Central memory CD8-positive, alpha-beta T cell (primary cell): ENCODE measurements around the gene TNFAIP8.

Source experiments
- ATAC-seq: fragments of 150-1000 bp; cut with Tn5 transposase; replicated peaks from 2 replicates; pipeline ENCODE4 v1.10.0; 2022; ENCODE audit warnings: mild to moderate bottlenecking, moderate FRiP score, moderate number of reproducible peaks; ENCODE audit not compliant: poor library complexity, severe bottlenecking; ENCODE audit errors: extremely low read depth
- DNase-seq, 2 donors: peaks; one replicate each; pipeline ENCODE4 v3.0.0; 2021; ENCODE audit warnings: low spot score in 2 of 2
- H3K27ac Mint-ChIP-seq: one replicate; pipeline ENCODE4 v1.8.0; 2022; ENCODE audit warnings: low read depth, mild to moderate bottlenecking, moderate library complexity, mixed read lengths
- H3K27me3 Mint-ChIP-seq: one replicate; pipeline ENCODE4 v1.8.0; 2022; ENCODE audit warnings: mixed read lengths
- H3K36me3 Mint-ChIP-seq: one replicate; pipeline ENCODE4 v1.8.0; 2022; ENCODE audit warnings: mild to moderate bottlenecking, moderate library complexity, mixed read lengths; ENCODE audit not compliant: insufficient read depth
- H3K4me1 Mint-ChIP-seq: one replicate; pipeline ENCODE4 v1.8.0; 2022; ENCODE audit warnings: mixed read lengths
- H3K4me3 Mint-ChIP-seq: one replicate; pipeline ENCODE4 v1.8.0; 2022; ENCODE audit warnings: mild to moderate bottlenecking, moderate library complexity, mixed read lengths
- H3K9me3 Mint-ChIP-seq: one replicate; pipeline ENCODE4 v1.8.0; 2022; ENCODE audit warnings: mixed read lengths

TNFAIP8 gene

DNA sequence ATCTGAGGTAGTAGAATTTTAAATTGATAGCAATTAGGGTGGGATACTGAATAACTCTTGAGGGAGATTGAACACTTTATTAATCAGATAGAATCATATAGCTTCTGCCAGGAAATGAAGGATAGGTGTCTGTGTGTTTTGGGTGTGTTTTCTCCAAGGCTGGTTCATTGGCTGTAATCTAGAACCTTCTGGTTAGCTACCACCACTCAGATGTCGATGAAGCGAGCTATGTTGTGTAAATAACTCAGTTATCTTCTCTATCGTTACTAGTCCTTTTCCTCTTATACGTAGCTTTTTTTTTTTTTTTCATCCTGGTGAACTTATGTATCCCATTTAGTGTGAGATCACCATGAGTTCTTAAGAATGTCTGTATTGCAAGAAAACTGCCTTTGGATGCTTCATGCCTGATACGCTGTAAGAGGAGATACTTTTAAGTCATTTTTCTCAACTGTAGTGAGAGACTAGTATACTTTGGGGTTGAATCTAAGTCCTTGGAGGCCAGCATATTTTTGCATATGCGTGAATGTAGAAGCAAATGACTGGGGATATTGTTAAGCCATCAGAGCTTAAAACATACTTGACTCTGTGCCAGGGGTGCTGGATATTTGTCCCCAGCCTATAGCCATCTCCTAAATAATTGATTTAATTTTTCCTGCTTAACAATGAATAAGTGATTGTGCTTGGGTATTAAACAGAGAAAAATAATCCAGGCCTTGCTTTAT is 2.1 kb downstream of the TNFAIP8 start:
- Mint-ChIP-seq H3K9me3 (no peaks in the 10 kb centered on the region), H3K4me1 (peaks cover 96% of the 10 kb centered on the region), H3K4me3 (peak overlapping the region; percentile 96), H3K27me3 (no peaks in the 10 kb centered on the region), H3K36me3 (peaks cover 9% of the 10 kb centered on the region), H3K27ac (peak overlapping the region; percentile 89)
- no peak for DNase-seq
- ATAC-seq, result peak; percentile 45

- ATAC-seq (no peak), DNase-seq (no peak)
- H3K36me3 Mint-ChIP-seq, result peaks cover 7% of the 10 kb centered on the region
- peaks cover 96% of the 10 kb centered on the region for H3K4me1 Mint-ChIP-seq
- H3K27me3 Mint-ChIP-seq, result no peaks in the 10 kb centered on the region
- H3K9me3 Mint-ChIP-seq, result no peaks in the 10 kb centered on the region
- peak overlapping the region; percentile 96 for H3K4me3 Mint-ChIP-seq
- H3K27ac Mint-ChIP-seq, result peak overlapping the region; percentile 89
These were observed 2.7 kb downstream of the TNFAIP8 start for GRCh38 chr5:119358530-119358900.

GRCh38 chr5:119358901-119359603 is 3.2 kb downstream of the TNFAIP8 start:
- no peaks in the 10 kb centered on the region for H3K9me3 Mint-ChIP-seq
- ATAC-seq (no peak), DNase-seq (no peak)
- peak overlapping the region; percentile 89 for H3K27ac Mint-ChIP-seq
- H3K4me1 Mint-ChIP-seq, result peaks cover 93% of the 10 kb centered on the region
- H3K27me3 Mint-ChIP-seq, result no peaks in the 10 kb centered on the region
- peak overlapping the region; percentile 96 for H3K4me3 Mint-ChIP-seq
- peaks cover 4% of the 10 kb centered on the region for H3K36me3 Mint-ChIP-seq

- Mint-ChIP-seq H3K36me3 (peaks cover 6% of the 10 kb centered on the region), H3K4me3 (peak overlapping the region; percentile 96), H3K4me1 (peaks cover 91% of the 10 kb centered on the region), H3K27me3 (no peaks in the 10 kb centered on the region), H3K9me3 (no peaks in the 10 kb centered on the region), H3K27ac (peak overlapping the region; percentile 89)
- no peak for DNase-seq
- ATAC-seq, result no peak
These were observed 4.1 kb downstream of the TNFAIP8 start for GRCh38 chr5:119359737-119360413.

DNA sequence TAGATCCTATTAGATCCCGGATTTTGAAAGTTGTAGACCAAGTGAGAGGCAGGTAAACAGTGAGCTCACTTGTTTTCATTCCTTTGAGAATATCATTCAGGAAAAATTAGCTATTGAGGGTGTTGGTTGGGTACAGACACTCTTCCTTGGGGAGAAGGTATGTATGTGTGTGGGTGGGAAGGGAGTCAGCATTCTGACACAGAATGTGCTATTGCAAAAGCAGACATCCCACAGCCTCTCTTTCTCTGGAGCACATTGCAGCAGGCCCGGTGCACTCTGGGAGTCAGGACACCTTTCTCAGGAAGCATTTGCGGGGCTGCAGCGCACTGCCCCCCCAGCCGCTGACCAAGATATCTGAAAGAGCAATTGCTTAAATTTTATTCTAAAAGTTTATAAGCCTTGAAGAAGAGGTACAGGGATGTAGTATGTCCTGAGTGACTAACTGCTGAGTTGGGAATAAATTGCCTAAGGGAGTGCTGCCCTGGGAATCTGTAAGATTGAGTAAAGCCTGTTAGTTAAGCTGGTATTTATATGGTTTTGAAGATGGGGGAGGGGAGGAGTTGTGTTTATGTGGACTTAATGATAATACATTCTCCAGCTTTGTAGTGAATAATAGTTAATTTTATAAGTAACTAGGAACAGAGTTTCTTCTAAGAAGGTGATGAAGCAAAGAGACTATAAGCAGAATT is 5.2 kb downstream of the TNFAIP8 start:
- Mint-ChIP-seq H3K4me3 (peak overlapping the region; percentile 30), H3K4me1 (peaks cover 94% of the 10 kb centered on the region), H3K36me3 (peaks cover 5% of the 10 kb centered on the region), H3K9me3 (no peaks in the 10 kb centered on the region), H3K27ac (peak overlapping the region; percentile 89), H3K27me3 (no peaks in the 10 kb centered on the region)
- no peak for DNase-seq
- no peak for ATAC-seq

GRCh38 chr5:119361594-119362125 is 5.8 kb downstream of the TNFAIP8 start:
- Mint-ChIP-seq H3K4me3 (no peak overlapping the region), H3K27me3 (no peaks in the 10 kb centered on the region), H3K4me1 (peaks cover 94% of the 10 kb centered on the region), H3K36me3 (peaks cover 6% of the 10 kb centered on the region), H3K9me3 (no peaks in the 10 kb centered on the region), H3K27ac (peak overlapping the region; percentile 89)
- ATAC-seq, result no peak
- DNase-seq, result no peak

GRCh38 chr5:119362714-119363113 is 6.9 kb downstream of the TNFAIP8 start:
- Mint-ChIP-seq H3K27ac (peak overlapping the region; percentile 89), H3K4me1 (peaks cover 94% of the 10 kb centered on the region), H3K4me3 (peak overlapping the region; percentile 2), H3K36me3 (peaks cover 11% of the 10 kb centered on the region), H3K27me3 (no peaks in the 10 kb centered on the region), H3K9me3 (no peaks in the 10 kb centered on the region)
- no peak for ATAC-seq
- no peak for DNase-seq

GRCh38 chr5:119363271-119363670 is 7.5 kb downstream of the TNFAIP8 start:
- H3K27ac Mint-ChIP-seq, result peak overlapping the region; percentile 89
- H3K36me3 Mint-ChIP-seq, result peaks cover 16% of the 10 kb centered on the region
- ATAC-seq (peak; percentile 38), DNase-seq (no peak)
- H3K4me1 Mint-ChIP-seq, result peaks cover 94% of the 10 kb centered on the region
- peak overlapping the region; percentile 2 for H3K4me3 Mint-ChIP-seq
- no peaks in the 10 kb centered on the region for H3K9me3 Mint-ChIP-seq
- no peaks in the 10 kb centered on the region for H3K27me3 Mint-ChIP-seq

DNA sequence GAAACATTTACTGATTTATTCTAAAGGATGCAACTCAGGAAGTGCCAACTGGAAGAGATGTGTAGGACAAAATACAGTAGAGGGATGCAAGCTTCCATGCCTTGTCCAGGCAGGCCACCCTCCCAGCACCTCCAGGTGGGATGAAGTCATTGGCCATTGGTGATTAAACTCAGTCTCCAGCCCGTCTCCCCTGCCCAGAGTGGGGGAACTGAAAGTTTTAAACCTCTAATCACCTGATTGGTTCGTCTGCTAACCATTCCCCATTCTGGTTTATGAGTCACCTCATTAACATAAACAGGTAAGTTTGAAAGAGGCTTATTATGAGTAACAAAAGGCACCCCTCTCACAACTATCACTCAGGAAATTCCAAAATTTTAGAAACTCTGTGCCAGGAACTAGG is 8.1 kb downstream of the TNFAIP8 start:
- ATAC-seq, result no peak
- H3K27ac Mint-ChIP-seq, result no peak overlapping the region

GRCh38 chr5:119365847-119366539 is 10.2 kb downstream of the TNFAIP8 start:
- Mint-ChIP-seq H3K36me3 (peaks cover 18% of the 10 kb centered on the region), H3K9me3 (no peaks in the 10 kb centered on the region), H3K27ac (peak overlapping the region; percentile 89), H3K4me3 (peak overlapping the region; percentile 57), H3K4me1 (peaks cover 86% of the 10 kb centered on the region), H3K27me3 (no peaks in the 10 kb centered on the region)
- ATAC-seq (no peak), DNase-seq (no peak)

More for the DNA sequence above, 8.1 kb downstream of the TNFAIP8 start:
- Mint-ChIP-seq H3K4me3 (no peak overlapping the region), H3K9me3 (no peaks in the 10 kb centered on the region), H3K4me1 (peaks cover 94% of the 10 kb centered on the region), H3K36me3 (peaks cover 18% of the 10 kb centered on the region), H3K27me3 (no peaks in the 10 kb centered on the region)
- DNase-seq, result no peak

GRCh38 chr5:119366540-119366881 is 10.7 kb downstream of the TNFAIP8 start:
- Mint-ChIP-seq H3K4me1 (peaks cover 86% of the 10 kb centered on the region), H3K27ac (peak overlapping the region; percentile 89), H3K9me3 (no peaks in the 10 kb centered on the region), H3K27me3 (no peaks in the 10 kb centered on the region), H3K4me3 (peak overlapping the region; percentile 57), H3K36me3 (peaks cover 23% of the 10 kb centered on the region)
- DNase-seq (no peak), ATAC-seq (peak; percentile 52)
